Suppressor macrophage treated with lipopolysaccharide for 4 hours (primary cell): ENCODE results near the gene S1PR5.

Experiments used
- DNase-seq: peaks from one replicate; pipeline ENCODE4 v3.0.0-alpha.2; 2020

S1PR5 gene

GRCh38 chr19:10464456-10464855 is 52.8 kb downstream of the S1PR5 start:
- DNase-seq, result no peak
